ENCODE measurements around the gene ZNF518B.

DNA sequence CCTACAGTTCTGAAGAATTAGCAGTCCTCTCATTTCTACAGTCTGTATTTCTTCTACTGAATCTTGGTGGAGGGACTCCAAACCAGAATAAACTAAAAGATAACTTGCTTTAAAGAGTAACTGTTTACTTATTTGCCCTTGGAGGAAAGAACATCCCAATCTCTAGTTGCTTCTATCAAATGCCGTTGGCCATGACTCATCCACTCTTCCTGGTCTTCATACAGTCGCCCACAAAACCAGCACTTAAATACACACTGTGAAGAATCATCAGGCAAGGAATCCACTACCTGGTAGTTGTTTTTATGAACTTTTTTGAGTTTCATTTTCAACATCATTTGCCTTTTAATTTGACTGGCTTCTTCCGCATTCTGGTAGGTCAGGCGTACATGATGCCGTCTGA, 14.2 kb downstream of the ZNF518B start:
- TF ChIP-seq, protein P1, sequence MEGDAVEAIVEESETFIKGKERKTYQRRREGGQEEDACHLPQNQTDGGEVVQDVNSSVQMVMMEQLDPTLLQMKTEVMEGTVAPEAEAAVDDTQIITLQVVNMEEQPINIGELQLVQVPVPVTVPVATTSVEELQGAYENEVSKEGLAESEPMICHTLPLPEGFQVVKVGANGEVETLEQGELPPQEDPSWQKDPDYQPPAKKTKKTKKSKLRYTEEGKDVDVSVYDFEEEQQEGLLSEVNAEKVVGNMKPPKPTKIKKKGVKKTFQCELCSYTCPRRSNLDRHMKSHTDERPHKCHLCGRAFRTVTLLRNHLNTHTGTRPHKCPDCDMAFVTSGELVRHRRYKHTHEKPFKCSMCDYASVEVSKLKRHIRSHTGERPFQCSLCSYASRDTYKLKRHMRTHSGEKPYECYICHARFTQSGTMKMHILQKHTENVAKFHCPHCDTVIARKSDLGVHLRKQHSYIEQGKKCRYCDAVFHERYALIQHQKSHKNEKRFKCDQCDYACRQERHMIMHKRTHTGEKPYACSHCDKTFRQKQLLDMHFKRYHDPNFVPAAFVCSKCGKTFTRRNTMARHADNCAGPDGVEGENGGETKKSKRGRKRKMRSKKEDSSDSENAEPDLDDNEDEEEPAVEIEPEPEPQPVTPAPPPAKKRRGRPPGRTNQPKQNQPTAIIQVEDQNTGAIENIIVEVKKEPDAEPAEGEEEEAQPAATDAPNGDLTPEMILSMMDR (IDR thresholded peaks at IDR 0.05) = no peak
- TF ChIP-seq, protein P2, sequence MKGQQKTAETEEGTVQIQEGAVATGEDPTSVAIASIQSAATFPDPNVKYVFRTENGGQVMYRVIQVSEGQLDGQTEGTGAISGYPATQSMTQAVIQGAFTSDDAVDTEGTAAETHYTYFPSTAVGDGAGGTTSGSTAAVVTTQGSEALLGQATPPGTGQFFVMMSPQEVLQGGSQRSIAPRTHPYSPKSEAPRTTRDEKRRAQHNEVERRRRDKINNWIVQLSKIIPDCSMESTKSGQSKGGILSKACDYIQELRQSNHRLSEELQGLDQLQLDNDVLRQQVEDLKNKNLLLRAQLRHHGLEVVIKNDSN (CRISPR knock-in tag; IDR thresholded peaks at IDR 0.05) = no peak
- TF ChIP-seq, protein P3, sequence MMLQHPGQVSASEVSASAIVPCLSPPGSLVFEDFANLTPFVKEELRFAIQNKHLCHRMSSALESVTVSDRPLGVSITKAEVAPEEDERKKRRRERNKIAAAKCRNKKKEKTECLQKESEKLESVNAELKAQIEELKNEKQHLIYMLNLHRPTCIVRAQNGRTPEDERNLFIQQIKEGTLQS (CRISPR knock-in tag; conservative IDR thresholded peaks at IDR 0.05) = no peak
- TF ChIP-seq, protein P4, sequence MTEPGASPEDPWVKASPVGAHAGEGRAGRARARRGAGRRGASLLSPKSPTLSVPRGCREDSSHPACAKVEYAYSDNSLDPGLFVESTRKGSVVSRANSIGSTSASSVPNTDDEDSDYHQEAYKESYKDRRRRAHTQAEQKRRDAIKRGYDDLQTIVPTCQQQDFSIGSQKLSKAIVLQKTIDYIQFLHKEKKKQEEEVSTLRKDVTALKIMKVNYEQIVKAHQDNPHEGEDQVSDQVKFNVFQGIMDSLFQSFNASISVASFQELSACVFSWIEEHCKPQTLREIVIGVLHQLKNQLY (CRISPR knock-in tag; IDR thresholded peaks at IDR 0.05) = no peak
- TF ChIP-seq, protein P5, sequence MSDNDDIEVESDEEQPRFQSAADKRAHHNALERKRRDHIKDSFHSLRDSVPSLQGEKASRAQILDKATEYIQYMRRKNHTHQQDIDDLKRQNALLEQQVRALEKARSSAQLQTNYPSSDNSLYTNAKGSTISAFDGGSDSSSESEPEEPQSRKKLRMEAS (CRISPR knock-in tag; IDR thresholded peaks at IDR 0.05) = no peak
- TF ChIP-seq ZNF671 (CRISPR knock-in tag; IDR thresholded peaks at IDR 0.05) = no peak
- no peak for TF ChIP-seq CBFB (CRISPR knock-in tag; IDR thresholded peaks at IDR 0.05; ENCODE audit: low read depth)
- TF ChIP-seq, protein P6, sequence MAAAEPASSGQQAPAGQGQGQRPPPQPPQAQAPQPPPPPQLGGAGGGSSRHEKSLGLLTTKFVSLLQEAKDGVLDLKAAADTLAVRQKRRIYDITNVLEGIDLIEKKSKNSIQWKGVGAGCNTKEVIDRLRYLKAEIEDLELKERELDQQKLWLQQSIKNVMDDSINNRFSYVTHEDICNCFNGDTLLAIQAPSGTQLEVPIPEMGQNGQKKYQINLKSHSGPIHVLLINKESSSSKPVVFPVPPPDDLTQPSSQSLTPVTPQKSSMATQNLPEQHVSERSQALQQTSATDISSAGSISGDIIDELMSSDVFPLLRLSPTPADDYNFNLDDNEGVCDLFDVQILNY (CRISPR knock-in tag; IDR thresholded peaks at IDR 0.05) = no peak
